Measurements from ENCODE around the gene NKAIN1. TPM values are rescaled to one million over a fixed set of nuclear protein-coding genes. Genes with fewer than 3 reads are reported as not detected.

The NKAIN1 gene
- total and polyA plus RNA-seq, 9 donors, result 0.05 to 1.2 (median 0.23) TPM

DNA sequence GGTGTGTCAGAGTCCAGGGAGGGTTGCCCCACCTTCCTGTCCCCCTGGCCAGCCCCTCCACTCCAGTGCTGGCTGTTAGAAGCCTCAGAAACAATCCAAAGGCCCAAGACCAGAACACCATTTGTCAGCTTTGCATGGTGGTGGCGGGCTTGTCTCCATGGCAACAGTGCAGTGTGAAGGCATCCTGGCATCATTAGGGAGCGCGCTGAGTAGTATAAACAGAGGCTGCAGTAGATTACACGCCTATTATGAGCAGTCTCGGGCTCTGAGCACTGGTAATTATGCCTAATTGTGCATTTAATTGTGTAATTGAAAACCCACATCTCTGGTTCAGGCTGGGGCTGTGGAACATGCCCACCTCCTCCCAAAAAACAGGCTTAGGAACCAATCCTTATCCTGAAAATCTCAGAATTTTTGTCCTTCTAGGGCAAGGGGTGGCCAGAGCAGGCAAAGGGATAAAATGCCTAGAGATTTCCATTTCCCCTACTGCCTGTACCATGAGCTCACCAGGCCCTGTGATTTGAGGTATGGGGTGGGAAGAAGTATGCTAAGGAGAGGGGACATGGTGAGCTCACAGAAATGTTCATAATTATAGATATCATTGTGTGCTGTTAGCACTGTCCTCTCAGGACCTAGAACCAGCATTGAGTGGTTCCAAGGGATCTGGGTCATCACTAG is 11.7 kb downstream of the NKAIN1 start:
- intact Hi-C loops (cut with DNase I), result no loop called here
- Histone ChIP-seq H3K27me3 (no peaks in the 10 kb centered on the region), H3K4me3 (no peak overlapping the region), H3K4me1 (ENCODE audit: insufficient read depth) (no peaks in the 10 kb centered on the region), H3K36me3 (no peaks in the 10 kb centered on the region), H3K9me3 (no peaks in the 10 kb centered on the region), H3K27ac (no peak overlapping the region)
- TF ChIP-seq EP300 (IDR thresholded peaks at IDR 0.05), result no peak
- TF ChIP-seq, protein P1, sequence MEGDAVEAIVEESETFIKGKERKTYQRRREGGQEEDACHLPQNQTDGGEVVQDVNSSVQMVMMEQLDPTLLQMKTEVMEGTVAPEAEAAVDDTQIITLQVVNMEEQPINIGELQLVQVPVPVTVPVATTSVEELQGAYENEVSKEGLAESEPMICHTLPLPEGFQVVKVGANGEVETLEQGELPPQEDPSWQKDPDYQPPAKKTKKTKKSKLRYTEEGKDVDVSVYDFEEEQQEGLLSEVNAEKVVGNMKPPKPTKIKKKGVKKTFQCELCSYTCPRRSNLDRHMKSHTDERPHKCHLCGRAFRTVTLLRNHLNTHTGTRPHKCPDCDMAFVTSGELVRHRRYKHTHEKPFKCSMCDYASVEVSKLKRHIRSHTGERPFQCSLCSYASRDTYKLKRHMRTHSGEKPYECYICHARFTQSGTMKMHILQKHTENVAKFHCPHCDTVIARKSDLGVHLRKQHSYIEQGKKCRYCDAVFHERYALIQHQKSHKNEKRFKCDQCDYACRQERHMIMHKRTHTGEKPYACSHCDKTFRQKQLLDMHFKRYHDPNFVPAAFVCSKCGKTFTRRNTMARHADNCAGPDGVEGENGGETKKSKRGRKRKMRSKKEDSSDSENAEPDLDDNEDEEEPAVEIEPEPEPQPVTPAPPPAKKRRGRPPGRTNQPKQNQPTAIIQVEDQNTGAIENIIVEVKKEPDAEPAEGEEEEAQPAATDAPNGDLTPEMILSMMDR (IDR thresholded peaks at IDR 0.05), result no peak
- no peak for TF ChIP-seq POLR2A (IDR thresholded peaks at IDR 0.05)
- DNase-seq, result no peak
- 81 to 85% (median 84%) methylated on average over 5 of the region's 5 CpGs for WGBS, 3 donors

DNA sequence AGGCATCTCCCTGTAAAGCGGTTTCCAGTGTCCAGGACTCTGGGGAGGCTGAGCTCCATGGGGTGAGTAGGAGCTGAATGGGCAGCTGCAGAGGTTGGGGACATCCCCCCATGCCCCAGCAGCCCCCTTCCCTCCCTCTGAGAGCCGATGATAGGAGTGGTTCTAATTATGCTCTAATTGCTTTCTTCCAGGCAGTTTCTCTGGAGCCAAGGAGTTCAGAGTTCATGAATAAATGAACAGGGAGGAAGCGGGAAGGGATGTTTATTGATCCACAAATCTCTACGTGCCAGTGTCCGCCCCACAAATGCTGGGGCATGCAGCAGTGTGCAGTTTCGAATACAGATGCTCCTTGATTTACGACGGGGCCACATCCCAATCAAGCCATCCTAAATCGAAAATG is 15.6 kb downstream of the NKAIN1 start:
- no peak overlapping the region for H3K27ac ChIP-seq
- no peak overlapping the region for H3K4me3 ChIP-seq
- H3K4me1 ChIP-seq (ENCODE audit: insufficient read depth), result no peaks in the 10 kb centered on the region
- DNase-seq, result no peak
- TF ChIP-seq EP300 (IDR thresholded peaks at IDR 0.05), result no peak
- TF ChIP-seq, protein P1 (IDR thresholded peaks at IDR 0.05), result no peak
- TF ChIP-seq POLR2A (IDR thresholded peaks at IDR 0.05), result no peak
- WGBS, 3 donors, result 14 to 15% (median 14%) methylated on average over 9 of the region's 9 CpGs
- intact Hi-C loops (cut with DNase I), result no loop called here
- no peaks in the 10 kb centered on the region for H3K9me3 ChIP-seq
- no peaks in the 10 kb centered on the region for H3K36me3 ChIP-seq
- H3K27me3 ChIP-seq, result no peaks in the 10 kb centered on the region

DNA sequence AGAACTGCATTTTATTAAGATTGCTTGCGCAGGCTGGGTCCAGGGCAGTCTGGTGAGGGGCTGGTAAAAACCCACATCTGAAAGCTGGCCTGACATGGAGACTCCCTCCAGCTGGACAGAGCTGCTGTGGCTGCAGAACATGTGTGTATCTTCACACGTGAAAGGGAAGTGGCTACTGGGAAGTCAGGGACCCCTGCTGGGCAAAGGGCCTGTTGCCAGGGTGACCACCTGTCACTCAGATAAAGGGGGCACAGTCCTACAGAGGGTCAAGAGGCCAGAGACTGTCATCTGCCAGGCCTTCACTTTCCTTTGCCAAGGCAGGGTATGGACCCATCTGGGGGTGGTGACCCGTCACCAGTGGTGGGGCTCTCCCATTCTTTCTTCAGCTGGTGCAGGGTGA is 17.5 kb downstream of the NKAIN1 start:
- WGBS, 3 donors, result 74 to 90% (median 75%) methylated on average over 3 of the region's 3 CpGs
- intact Hi-C loops (cut with DNase I), result no loop called here
- H3K27ac ChIP-seq, result no peak overlapping the region
- H3K4me3 ChIP-seq, result no peak overlapping the region
- no peak for DNase-seq
- H3K36me3 ChIP-seq, result no peaks in the 10 kb centered on the region
- no peaks in the 10 kb centered on the region for H3K9me3 ChIP-seq
- no peaks in the 10 kb centered on the region for H3K4me1 ChIP-seq (ENCODE audit: insufficient read depth)
- no peaks in the 10 kb centered on the region for H3K27me3 ChIP-seq
- TF ChIP-seq, protein P1 (IDR thresholded peaks at IDR 0.05), result no peak
- TF ChIP-seq EP300 (IDR thresholded peaks at IDR 0.05), result no peak
- TF ChIP-seq POLR2A (IDR thresholded peaks at IDR 0.05), result no peak

DNA sequence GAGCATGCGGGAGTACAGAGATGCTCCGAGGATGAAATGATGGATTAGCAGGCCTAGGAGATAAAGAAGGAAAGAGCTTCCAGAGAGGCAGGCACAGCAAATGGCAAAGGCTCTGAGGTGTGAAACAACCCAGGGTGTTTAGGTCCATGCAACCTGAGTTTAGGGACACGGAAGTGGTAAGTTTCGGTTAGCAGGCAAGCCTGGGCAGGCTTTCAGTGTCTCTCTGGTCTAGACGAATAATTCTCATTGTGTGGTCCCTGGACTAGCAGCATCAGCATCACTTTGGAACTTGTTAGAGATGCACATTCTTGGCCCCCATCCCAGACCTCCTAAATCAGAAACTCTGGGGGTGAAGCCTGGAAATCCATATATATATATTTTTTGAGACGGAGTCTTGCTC is 18.6 kb downstream of the NKAIN1 start:
- no peaks in the 10 kb centered on the region for H3K27me3 ChIP-seq
- no peak overlapping the region for H3K4me3 ChIP-seq
- no peak for DNase-seq
- no peaks in the 10 kb centered on the region for H3K36me3 ChIP-seq
- WGBS, 3 donors, result 71 to 87% (median 77%) methylated on average over 6 of the region's 6 CpGs
- TF ChIP-seq POLR2A (IDR thresholded peaks at IDR 0.05), result no peak
- no peak for TF ChIP-seq EP300 (IDR thresholded peaks at IDR 0.05)
- TF ChIP-seq, protein P1 (IDR thresholded peaks at IDR 0.05), result no peak
- H3K4me1 ChIP-seq (ENCODE audit: insufficient read depth), result no peaks in the 10 kb centered on the region
- intact Hi-C loops (cut with DNase I), result no loop called here
- H3K27ac ChIP-seq, result no peak overlapping the region
- H3K9me3 ChIP-seq, result no peaks in the 10 kb centered on the region

All from ovary (tissue), 9 donors.